Fibroblast of skin of back (primary cell): ENCODE data around the gene ENO2. TPM values are rescaled to one million over a fixed set of nuclear protein-coding genes. Genes with fewer than 3 reads are reported as not detected.
"Not testable (repeated sequence)": the region's sequence is repeated elsewhere in the genome, so short reads cannot be mapped to it uniquely, and the experiment has no call there.

Source experiments
- DNase-seq: peaks from one replicate; pipeline ENCODE4 v3.0.0-alpha.2; 2013
- polyA plus RNA-seq, 2 experiments: library from polyadenylated mRNA; unstranded; fragments of 120-200 nt; gene quantifications; one replicate each; pipeline ENCODE4 v1.2.1, GENCODE V29; 2013; ENCODE audit not compliant: insufficient read length in 2 of 2

The ENO2 gene
- polyA plus RNA-seq (2013, experiment 1 of 2; ENCODE audit: insufficient read length): 163 TPM
- polyA plus RNA-seq (2013, experiment 2 of 2; ENCODE audit: insufficient read length): 170 TPM

DNA sequence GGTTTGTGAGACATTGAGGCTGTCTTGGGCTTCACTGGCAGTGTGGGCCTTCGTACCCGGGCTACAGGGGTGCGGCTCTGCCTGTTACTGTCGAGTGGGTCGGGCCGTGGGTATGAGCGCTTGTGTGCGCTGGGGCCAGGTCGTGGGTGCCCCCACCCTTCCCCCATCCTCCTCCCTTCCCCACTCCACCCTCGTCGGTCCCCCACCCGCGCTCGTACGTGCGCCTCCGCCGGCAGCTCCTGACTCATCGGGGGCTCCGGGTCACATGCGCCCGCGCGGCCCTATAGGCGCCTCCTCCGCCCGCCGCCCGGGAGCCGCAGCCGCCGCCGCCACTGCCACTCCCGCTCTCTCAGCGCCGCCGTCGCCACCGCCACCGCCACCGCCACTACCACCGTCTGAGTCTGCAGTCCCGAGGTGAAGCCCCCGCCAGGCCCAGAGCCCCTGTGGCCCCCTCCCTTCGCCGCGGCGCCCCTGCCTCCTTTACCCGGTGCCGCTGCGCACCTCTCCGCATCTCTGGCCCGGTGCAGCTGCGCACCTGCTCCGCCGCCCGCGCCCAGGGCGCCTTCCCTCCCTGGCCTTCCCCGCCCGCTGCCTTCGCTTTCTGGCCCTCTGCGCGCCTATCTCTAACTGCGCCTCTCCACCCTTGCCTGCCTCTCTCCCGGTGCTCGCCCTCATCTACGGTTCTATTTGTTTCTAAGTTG is at the start of gene ENO2:
TSS of gene ENO2 (plus strand) at position 335 of the 701 bp plus-strand sequence. CDS start 1,253 bp downstream, outside the sequence.
- peak; percentile 84 for DNase-seq

DNA sequence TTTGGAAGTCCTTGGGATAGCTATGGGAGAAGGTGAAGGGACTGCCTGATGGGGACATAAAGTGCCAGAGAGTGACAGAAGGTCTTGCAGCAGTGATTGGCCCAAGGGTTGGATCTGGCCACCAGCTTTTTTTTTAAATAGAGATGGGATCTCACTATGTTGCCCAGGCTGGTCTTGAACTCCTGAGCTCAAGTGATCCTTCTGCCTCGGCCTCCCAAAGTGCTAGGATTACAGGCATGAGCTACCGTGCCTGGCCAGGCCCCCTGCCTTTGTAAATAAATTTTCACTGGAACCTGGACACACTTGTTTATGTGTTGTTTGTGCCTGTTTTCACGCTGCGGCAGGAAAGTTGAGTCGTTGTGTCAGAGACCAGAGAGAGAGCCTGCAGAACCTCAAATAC is 49.1 kb upstream of the ENO2 start:
- not testable (repeated sequence) for DNase-seq

- DNase-seq: no peak
Measured at GRCh38 chr12:6866163-6866919, 48.0 kb upstream of the ENO2 start.

- no peak for DNase-seq
Measured at GRCh38 chr12:6866920-6867412, 47.4 kb upstream of the ENO2 start.

GRCh38 chr12:6867413-6868210 is 46.8 kb upstream of the ENO2 start, which contains the start of gene TPI1:
TPI1 (plus strand) TSS chr12:6867531; CDS start chr12:6867567, 36 bp downstream.
- DNase-seq: peak; percentile 79

GRCh38 chr12:6868211-6869048 is 46.0 kb upstream of the ENO2 start:
- DNase-seq: no peak

- DNase-seq: peak; percentile 72
Measured at GRCh38 chr12:6869049-6870021, 45.0 kb upstream of the ENO2 start.

GRCh38 chr12:6870304-6870703 is 44.1 kb upstream of the ENO2 start:
- DNase-seq: not testable (repeated sequence)

DNA sequence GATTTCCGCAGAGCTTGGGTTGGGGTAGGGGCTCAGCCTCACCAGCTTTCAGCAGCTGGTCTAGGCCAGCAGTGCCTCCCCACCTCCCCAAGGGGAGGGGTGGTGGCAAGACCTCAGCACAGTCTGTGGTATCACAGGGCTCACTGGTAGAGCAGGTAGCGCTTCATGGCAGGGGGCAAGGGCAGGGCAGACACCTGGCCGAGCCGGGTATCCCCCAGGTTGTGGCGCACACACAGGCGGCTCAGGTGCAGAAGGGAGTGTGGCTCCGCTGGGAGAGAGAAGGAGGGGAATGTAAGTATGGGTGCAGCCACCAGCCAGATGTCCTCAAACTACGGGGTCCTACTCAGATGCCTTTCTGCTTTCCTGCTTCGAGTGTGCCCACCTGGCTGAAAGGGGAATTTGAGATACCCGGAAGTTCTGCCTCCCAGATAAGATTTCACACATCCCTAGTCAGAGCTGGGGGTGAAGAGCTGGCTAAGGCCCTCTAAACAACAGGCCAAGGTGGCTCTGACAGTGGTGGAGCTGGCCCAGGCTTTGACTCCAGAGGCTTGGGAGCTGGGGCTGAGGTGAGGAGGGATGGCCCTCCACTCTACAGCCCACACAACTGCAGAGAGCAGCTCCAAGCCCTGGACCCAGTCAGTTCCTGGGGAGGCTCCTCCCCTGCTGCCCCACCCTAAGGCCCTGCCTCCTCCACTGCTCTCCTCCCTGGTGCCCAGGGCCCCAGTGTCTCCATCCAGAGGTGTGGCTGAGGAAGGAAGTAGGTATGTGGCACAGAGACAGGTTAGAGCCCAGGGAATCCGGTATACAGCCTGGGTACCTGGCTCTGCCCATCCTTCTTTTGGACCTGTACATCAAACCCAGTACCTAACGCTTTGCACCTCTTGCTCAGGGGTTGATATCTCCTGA is 43.1 kb upstream of the ENO2 start:
- DNase-seq: peak; percentile 47

- DNase-seq: peak; percentile 75
Measured at GRCh38 chr12:6872073-6873048, 42.0 kb upstream of the ENO2 start.

GRCh38 chr12:6873094-6874014 is 41.0 kb upstream of the ENO2 start, which contains the start of gene SPSB2:
SPSB2 (minus strand) TSS chr12:6873303; CDS start chr12:6872901, 402 bp downstream.
- peak; percentile 94 for DNase-seq

DNA sequence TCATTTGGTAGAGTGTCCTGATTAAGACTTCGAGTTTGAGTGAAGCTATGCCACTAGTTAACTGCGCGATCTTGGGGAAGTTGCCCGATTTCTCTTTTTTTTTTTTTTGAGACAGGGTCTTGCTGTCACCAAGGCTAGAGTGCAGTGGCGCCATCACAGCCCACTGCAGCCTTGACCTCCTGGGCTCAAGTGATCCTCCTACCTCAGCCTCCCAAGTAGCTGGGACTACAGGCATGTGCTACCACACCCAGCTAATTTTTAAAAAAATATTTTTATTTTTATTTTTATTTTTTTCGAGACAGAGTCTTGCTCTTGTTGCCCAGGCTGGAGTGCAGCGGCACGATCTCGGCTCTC is 40.4 kb upstream of the ENO2 start:
- DNase-seq: not testable (repeated sequence)

DNA sequence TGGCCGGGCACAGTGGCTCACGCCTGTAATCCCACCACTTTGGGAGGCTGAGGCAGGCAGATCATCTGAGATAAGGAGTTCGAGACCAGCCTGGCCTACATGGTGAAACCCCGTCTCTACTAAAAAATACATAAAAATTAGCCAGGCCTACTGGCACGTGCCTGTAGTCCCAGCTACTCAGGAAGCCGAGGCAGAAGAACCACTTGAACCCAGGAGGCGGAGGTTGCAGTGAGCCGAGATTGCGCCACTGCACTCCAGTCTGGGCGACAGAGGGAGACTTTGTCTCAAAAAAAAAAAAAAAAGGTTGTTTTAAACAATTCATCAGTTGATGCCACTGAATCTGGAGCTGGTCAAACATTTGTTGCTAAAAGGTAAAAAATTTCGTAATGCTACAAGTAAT is 34.6 kb upstream of the ENO2 start:
- DNase-seq: not testable (repeated sequence)

DNA sequence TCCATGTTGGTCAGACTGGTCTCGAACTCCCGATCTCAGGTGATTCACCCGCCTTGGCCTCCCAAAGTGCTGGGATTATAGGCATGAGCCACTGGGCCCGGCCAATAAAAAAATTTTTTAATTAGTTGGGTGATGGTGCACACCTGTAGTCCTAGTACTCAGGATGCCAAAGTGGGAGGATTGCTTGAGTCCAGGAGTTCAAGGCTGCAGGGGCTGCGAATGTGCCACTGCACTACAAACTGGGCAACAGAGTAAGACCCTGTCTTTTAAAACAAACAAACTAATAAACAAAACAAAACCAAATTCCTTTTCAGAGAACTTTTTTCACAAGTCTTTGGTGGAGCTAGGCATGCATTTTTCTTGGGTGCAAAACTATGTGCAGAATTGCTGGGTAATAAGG is 31.1 kb upstream of the ENO2 start:
- no peak for DNase-seq

DNA sequence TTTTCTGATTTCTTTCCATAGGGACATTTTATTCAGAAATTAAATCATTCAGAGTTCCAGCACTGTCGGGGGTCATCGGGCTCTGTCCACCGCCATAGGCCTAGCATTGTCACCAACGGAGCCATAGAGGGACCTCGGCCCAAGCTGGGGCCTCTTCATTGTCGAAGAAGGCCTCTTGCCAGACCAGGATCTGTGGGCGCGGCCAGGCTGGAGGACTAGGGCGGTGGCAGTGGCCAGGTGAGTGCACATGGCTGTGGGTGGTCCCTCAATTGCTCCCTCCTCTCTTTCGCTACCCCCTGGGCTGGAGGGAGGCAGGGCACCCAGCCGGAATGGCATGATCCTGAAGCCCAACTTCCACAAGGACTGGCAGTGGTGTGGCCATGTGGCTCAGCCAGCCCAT is 30.7 kb upstream of the ENO2 start:
- DNase-seq: no peak

GRCh38 chr12:6884539-6884938 is 29.8 kb upstream of the ENO2 start:
- DNase-seq: no peak
